ENCODE measurements around the gene CD44. TPM values are rescaled to one million over a fixed set of nuclear protein-coding genes. Genes with fewer than 3 reads are reported as not detected.

Gene CD44
- total RNA-seq, 2 donors from 2014 or later = 166 to 203 TPM

DNA sequence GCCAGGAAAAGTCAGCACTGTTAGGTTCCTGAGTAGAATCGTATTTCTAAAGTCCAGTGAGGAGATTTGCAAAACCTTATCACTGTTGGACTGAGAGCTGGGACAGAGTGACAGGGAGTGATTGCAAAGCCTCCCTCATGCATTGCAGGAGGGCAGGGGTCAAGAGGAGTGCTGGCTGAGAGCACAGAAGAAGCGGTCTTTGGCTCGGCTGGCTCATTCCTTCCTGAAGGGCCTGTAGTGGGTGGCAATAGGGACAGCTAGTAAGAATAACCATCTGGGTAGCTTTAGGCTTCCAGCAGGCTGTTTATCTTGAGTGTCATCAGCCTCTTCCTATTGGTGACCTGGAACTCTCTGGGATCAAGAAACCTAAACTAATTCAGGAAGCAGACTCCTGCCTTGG, 53.4 kb downstream of the CD44 start:
- 68% methylated on average over 3 of the region's 3 CpGs for WGBS
- Histone ChIP-seq H3K27ac (no peak overlapping the region), H3K27me3 (replicated peaks; ENCODE audit: insufficient read depth) (no peaks in the 10 kb centered on the region), H3K9me3 (no peaks in the 10 kb centered on the region), H3K4me1 (replicated peaks) (no peaks in the 10 kb centered on the region), H3K36me3 (no peaks in the 10 kb centered on the region), H3K4me3 (no peak overlapping the region)
- TF ChIP-seq POLR2A (IDR thresholded peaks at IDR 0.05) (no peak), CTCF (IDR thresholded peaks at IDR 0.05) (no peak)
- no peak for DNase-seq (ENCODE audit: low spot score)
- intact Hi-C loops (cut with DNase I) = no loop called here

GRCh38 chr11:35193767-35194166, 54.8 kb downstream of the CD44 start:
- Histone ChIP-seq H3K4me1 (replicated peaks) (no peaks in the 10 kb centered on the region), H3K27ac (no peak overlapping the region), H3K36me3 (no peaks in the 10 kb centered on the region), H3K9me3 (no peaks in the 10 kb centered on the region), H3K27me3 (replicated peaks; ENCODE audit: insufficient read depth) (no peaks in the 10 kb centered on the region), H3K4me3 (no peak overlapping the region)
- intact Hi-C loops (cut with DNase I) = no loop called here
- 83% methylated on average over 6 of the region's 6 CpGs for WGBS
- TF ChIP-seq CTCF (IDR thresholded peaks at IDR 0.05) (no peak), POLR2AphosphoS5 (IDR thresholded peaks at IDR 0.05) (no peak), POLR2A (IDR thresholded peaks at IDR 0.05) (no peak)
- DNase-seq (ENCODE audit: low spot score) = no peak

- intact Hi-C loops (cut with DNase I) = no loop called here
- no peak for TF ChIP-seq POLR2AphosphoS5 (IDR thresholded peaks at IDR 0.05)
- TF ChIP-seq CTCF (IDR thresholded peaks at IDR 0.05) = no peak
- no peak for TF ChIP-seq POLR2A (IDR thresholded peaks at IDR 0.05)
- no peak overlapping the region for H3K27ac ChIP-seq
- no peaks in the 10 kb centered on the region for H3K4me1 ChIP-seq (replicated peaks)
- no peaks in the 10 kb centered on the region for H3K27me3 ChIP-seq (replicated peaks; ENCODE audit: insufficient read depth)
- WGBS = 100% methylated on average over 1 of the region's 1 CpG
- DNase-seq (ENCODE audit: low spot score) = no peak
- no peaks in the 10 kb centered on the region for H3K36me3 ChIP-seq
- no peaks in the 10 kb centered on the region for H3K9me3 ChIP-seq
- no peak overlapping the region for H3K4me3 ChIP-seq
These were observed 58.3 kb downstream of the CD44 start for GRCh38 chr11:35197292-35197691.

DNA sequence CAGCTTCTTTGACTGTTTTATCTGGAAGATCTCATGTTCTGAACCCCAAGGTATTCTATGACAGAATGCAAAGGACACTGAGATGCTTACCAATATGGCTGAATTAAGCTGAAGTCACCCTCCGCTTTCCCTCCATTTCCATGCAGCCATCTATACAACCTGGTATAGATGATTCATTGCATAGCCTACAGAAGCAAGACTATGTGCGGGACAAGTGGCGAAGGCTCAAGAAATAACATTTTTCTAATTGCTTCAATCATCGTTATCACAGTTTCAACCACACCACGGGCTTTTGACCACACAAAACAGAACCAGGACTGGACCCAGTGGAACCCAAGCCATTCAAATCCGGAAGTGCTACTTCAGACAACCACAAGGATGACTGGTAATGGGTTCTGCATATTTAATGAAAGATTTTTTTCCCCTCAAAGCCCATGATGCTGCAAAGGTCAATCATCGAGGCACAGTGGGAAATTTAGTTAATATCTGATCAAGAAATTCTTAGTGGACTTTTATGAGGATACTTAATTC, 61.9 kb downstream of the CD44 start:
- no peak for TF ChIP-seq CTCF (IDR thresholded peaks at IDR 0.05)
- TF ChIP-seq POLR2AphosphoS5 (IDR thresholded peaks at IDR 0.05) = no peak
- no peak for TF ChIP-seq POLR2A (IDR thresholded peaks at IDR 0.05)
- Histone ChIP-seq H3K9me3 (no peaks in the 10 kb centered on the region), H3K27me3 (replicated peaks; ENCODE audit: insufficient read depth) (no peaks in the 10 kb centered on the region), H3K36me3 (no peaks in the 10 kb centered on the region), H3K4me1 (replicated peaks) (no peaks in the 10 kb centered on the region), H3K4me3 (no peak overlapping the region), H3K27ac (no peak overlapping the region)
- WGBS = 95% methylated on average over 7 of the region's 7 CpGs
- no peak for DNase-seq (ENCODE audit: low spot score)
- intact Hi-C loops (cut with DNase I) = no loop called here

DNA sequence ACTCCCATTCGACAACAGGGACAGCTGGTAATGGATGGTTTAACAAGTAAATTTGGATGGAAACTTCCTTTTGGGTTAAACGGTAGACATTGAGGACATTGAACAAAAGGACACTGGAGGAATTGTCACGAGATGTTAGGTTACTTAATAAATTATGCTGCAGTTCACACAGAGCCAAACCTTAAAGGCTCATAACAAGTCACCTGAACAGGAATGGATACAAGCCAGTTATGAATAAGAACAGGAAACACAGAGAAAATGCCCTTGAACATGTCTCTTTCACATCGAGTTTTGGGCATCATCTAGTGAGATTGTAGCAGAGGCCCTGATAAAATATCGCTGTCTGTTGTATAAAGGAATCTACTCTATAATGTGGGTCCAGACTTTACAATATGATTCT, 65.6 kb downstream of the CD44 start:
- no peak overlapping the region for H3K27ac ChIP-seq
- 85% methylated on average over 5 of the region's 5 CpGs for WGBS
- H3K4me1 ChIP-seq (replicated peaks) = no peaks in the 10 kb centered on the region
- H3K4me3 ChIP-seq = no peak overlapping the region
- no peak for DNase-seq (ENCODE audit: low spot score)
- no peaks in the 10 kb centered on the region for H3K9me3 ChIP-seq
- intact Hi-C loops (cut with DNase I) = no loop called here
- TF ChIP-seq POLR2AphosphoS5 (IDR thresholded peaks at IDR 0.05) (no peak), POLR2A (IDR thresholded peaks at IDR 0.05) (no peak), CTCF (IDR thresholded peaks at IDR 0.05) (no peak)
- no peaks in the 10 kb centered on the region for H3K36me3 ChIP-seq
- no peaks in the 10 kb centered on the region for H3K27me3 ChIP-seq (replicated peaks; ENCODE audit: insufficient read depth)
